Mesothelial cell of epicardium (in vitro differentiated cells): ENCODE results near the gene CTRL. TPM values are rescaled to one million over a fixed set of nuclear protein-coding genes. Genes with fewer than 3 reads are reported as not detected.

ENCODE experiments used
- DNase-seq, 2 experiments: peaks; one replicate each; pipeline ENCODE4 v3.0.0; 2021; ENCODE audit warnings: low spot score in 2 of 2; ENCODE audit not compliant: unreplicated experiment in 2 of 2
- H3K27ac Mint-ChIP-seq: 2 replicates; pipeline ENCODE4 v1.8.0; 2021; ENCODE audit warnings: mixed read lengths
- H3K27me3 Mint-ChIP-seq: 2 replicates; pipeline ENCODE4 v1.8.0; 2021; ENCODE audit warnings: low read depth, mixed read lengths
- H3K36me3 Mint-ChIP-seq: 2 replicates; pipeline ENCODE4 v1.8.0; 2021; ENCODE audit warnings: mixed read lengths
- H3K4me1 Mint-ChIP-seq: 2 replicates; pipeline ENCODE4 v1.8.0; 2021; ENCODE audit warnings: mixed read lengths
- H3K4me3 Mint-ChIP-seq: 2 replicates; pipeline ENCODE4 v1.8.0; 2021; ENCODE audit warnings: mild to moderate bottlenecking, moderate library complexity, mixed read lengths
- H3K9me3 Mint-ChIP-seq: 2 replicates; pipeline ENCODE4 v1.8.0; 2021; ENCODE audit warnings: mixed read lengths
- CTCF ChIP-seq: fragments of 200-600 bp; sonication (generic); IDR thresholded peaks from one replicate; pipeline ENCODE4 v1.5.0; 2021; ENCODE audit warnings: antibody characterized with exemption; ENCODE audit not compliant: unreplicated experiment
- total RNA-seq: library from RNA; stranded (reverse); gene quantifications from 3 replicates; pipeline ENCODE4 v1.2.1, GENCODE V29; 2021

The CTRL gene
- total RNA-seq, 1 donor from 2014 or later, result 1.5 TPM

- no peak for TF ChIP-seq CTCF
- H3K27me3 Mint-ChIP-seq, result no peaks in the 10 kb centered on the region
- H3K4me1 Mint-ChIP-seq, result no peaks in the 10 kb centered on the region
- no peak for DNase-seq
- no peaks in the 10 kb centered on the region for H3K9me3 Mint-ChIP-seq
- no peak overlapping the region for H3K27ac Mint-ChIP-seq
- H3K4me3 Mint-ChIP-seq, result no peak overlapping the region
- H3K36me3 Mint-ChIP-seq, result peaks cover 10% of the 10 kb centered on the region
These were observed 13.2 kb upstream of the CTRL start for GRCh38 chr16:67944690-67945391.

GRCh38 chr16:67943619-67944504 lies 12.2 kb upstream of the CTRL start, which contains the start of gene LCAT:
Gene LCAT, minus strand, starts transcription at chr16:67944120. Its CDS starts 19 bp downstream, at chr16:67944101.
- no peaks in the 10 kb centered on the region for H3K9me3 Mint-ChIP-seq
- no peak for DNase-seq
- H3K27ac Mint-ChIP-seq, result no peak within 1 kb of the TSS
- no peak within 1 kb of the TSS for H3K4me3 Mint-ChIP-seq
- no peaks in the 10 kb centered on the region for H3K27me3 Mint-ChIP-seq
- H3K36me3 Mint-ChIP-seq, result peaks cover 10% of the 10 kb centered on the region
- no peaks in the 10 kb centered on the region for H3K4me1 Mint-ChIP-seq
- no peak for TF ChIP-seq CTCF

GRCh38 chr16:67943256-67943618 lies 11.6 kb upstream of the CTRL start:
- TF ChIP-seq CTCF, result no peak
- no peak overlapping the region for H3K27ac Mint-ChIP-seq
- no peak for DNase-seq
- no peak overlapping the region for H3K4me3 Mint-ChIP-seq
- H3K9me3 Mint-ChIP-seq, result no peaks in the 10 kb centered on the region
- H3K36me3 Mint-ChIP-seq, result peaks cover 8% of the 10 kb centered on the region
- H3K27me3 Mint-ChIP-seq, result no peaks in the 10 kb centered on the region
- no peaks in the 10 kb centered on the region for H3K4me1 Mint-ChIP-seq

- H3K9me3 Mint-ChIP-seq, result no peaks in the 10 kb centered on the region
- no peak for DNase-seq
- TF ChIP-seq CTCF, result no peak
- H3K4me3 Mint-ChIP-seq, result no peak overlapping the region
- H3K27ac Mint-ChIP-seq, result no peak overlapping the region
- H3K27me3 Mint-ChIP-seq, result no peaks in the 10 kb centered on the region
- peaks cover 6% of the 10 kb centered on the region for H3K36me3 Mint-ChIP-seq
- no peaks in the 10 kb centered on the region for H3K4me1 Mint-ChIP-seq
These were observed 11.0 kb upstream of the CTRL start for GRCh38 chr16:67942510-67943255.

- Mint-ChIP-seq H3K9me3 (no peaks in the 10 kb centered on the region), H3K27ac (no peak overlapping the region), H3K4me3 (no peak overlapping the region), H3K36me3 (peaks cover 6% of the 10 kb centered on the region), H3K4me1 (peaks cover 4% of the 10 kb centered on the region), H3K27me3 (no peaks in the 10 kb centered on the region)
- TF ChIP-seq CTCF, result no peak
- no peak for DNase-seq
These were observed 10.5 kb upstream of the CTRL start for GRCh38 chr16:67942200-67942509.
